ENCODE measurements around the gene KLK2. TPM values are rescaled to one million over a fixed set of nuclear protein-coding genes. Genes with fewer than 3 reads are reported as not detected.

Gene KLK2
- total RNA-seq, 1 experiment from 2014 or later = not detected

- Histone ChIP-seq H3K4me2 (ENCODE audit: low read length) (no peak overlapping the region), H3K9me3 (ENCODE audit: low read length) (no peaks in the 10 kb centered on the region), H4K20me1 (ENCODE audit: low read length) (no peaks in the 10 kb centered on the region), H3K9me2 (replicated peaks; ENCODE audit: low read length) (no peaks in the 10 kb centered on the region), H3K27ac (ENCODE audit: low read length) (no peak overlapping the region), H3F3A (ENCODE audit: low read length, unreplicated experiment) (no peaks in the 10 kb centered on the region), H3K36me3 (ENCODE audit: low read depth, low read length) (no peaks in the 10 kb centered on the region), H2AFZ (ENCODE audit: low read length) (no peak overlapping the region), H3K9ac (ENCODE audit: low read length) (no peak overlapping the region), H3K79me2 (ENCODE audit: low read length) (no peaks in the 10 kb centered on the region), H3K4me1 (ENCODE audit: insufficient read depth, low read length) (no peaks in the 10 kb centered on the region), H3K4me3 (ENCODE audit: low read length) (no peak overlapping the region), H3K27me3 (ENCODE audit: low read length) (peaks cover 20% of the 10 kb centered on the region; the same call in 1 of the 2 replicates)
- intact Hi-C loops (cut with micrococcal nuclease) = no loop called here
- ATAC-seq (no peak), DNase-seq (no peak)
- ChIA-PET POLR2A (ENCODE audit: unreplicated experiment) (no interaction called here), CTCF (no interaction called here)
- TF ChIP-seq EZH2phosphoT487 (IDR thresholded peaks at IDR 0.05; ENCODE audit: borderline replicate concordance, low read length) (no peak), CTCF (conservative IDR thresholded peaks at IDR 0.05; ENCODE audit: low read depth, low read length) (no peak)
- BruUV-seq (replicated peaks) = no TSS peak
These were observed 43.4 kb upstream of the KLK2 start for GRCh38 chr19:50829801-50830200.

DNA sequence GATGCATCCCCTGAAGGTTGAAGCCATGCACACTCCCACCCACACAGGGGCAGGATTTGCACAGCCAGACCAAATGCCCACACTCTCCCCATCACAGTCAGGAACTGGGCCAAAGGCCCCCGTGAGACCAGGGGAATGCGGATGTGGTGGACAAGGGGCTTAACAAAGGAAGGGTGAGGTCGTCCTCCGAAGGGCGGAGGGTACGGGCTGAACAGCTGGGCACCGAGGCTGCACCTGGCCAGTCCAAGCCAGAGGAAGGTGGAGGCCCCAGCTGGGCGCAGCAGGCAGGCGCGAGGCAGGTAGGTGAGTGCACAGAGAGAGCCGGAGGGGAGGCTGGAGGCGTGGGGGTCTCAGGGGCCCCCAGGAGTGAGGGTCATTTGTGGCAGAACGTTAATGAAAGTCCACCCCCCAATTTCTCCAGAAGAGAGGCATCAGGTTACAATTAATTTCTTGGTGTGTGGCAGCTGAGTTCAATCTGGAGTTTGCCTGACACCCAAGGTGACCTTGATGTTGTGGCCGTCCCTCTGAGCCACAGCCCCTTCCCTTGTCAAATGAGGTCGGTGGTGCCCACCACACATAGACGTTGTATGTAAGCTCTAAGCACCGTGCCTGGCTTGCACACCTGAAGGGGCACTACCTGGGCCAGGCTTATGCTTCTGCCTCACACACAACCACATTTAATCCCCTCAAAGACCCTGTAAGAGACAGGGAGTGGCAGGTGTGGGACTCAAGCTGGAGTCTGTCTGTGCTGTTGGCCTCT lies 42.8 kb upstream of the KLK2 start:
- BruUV-seq (replicated peaks) = no TSS peak
- H3K36me3 ChIP-seq (ENCODE audit: low read depth, low read length) = no peaks in the 10 kb centered on the region
- H3K4me2 ChIP-seq (ENCODE audit: low read length) = no peak overlapping the region
- no peaks in the 10 kb centered on the region for H3K9me2 ChIP-seq (replicated peaks; ENCODE audit: low read length)
- intact Hi-C loops (cut with micrococcal nuclease) = no loop called here
- no peak overlapping the region for H3K9ac ChIP-seq (ENCODE audit: low read length)
- ATAC-seq = no peak
- no peaks in the 10 kb centered on the region for H3K4me1 ChIP-seq (ENCODE audit: insufficient read depth, low read length)
- no peak overlapping the region for H3K4me3 ChIP-seq (ENCODE audit: low read length)
- DNase-seq = no peak
- TF ChIP-seq EZH2 (IDR thresholded peaks at IDR 0.05; ENCODE audit: low read length, unreplicated experiment) = no peak
- no peak for TF ChIP-seq EZH2phosphoT487 (IDR thresholded peaks at IDR 0.05; ENCODE audit: borderline replicate concordance, low read length)
- no peak for TF ChIP-seq CTCF (conservative IDR thresholded peaks at IDR 0.05; ENCODE audit: low read depth, low read length)
- no peak overlapping the region for H2AFZ ChIP-seq (ENCODE audit: low read length)
- H4K20me1 ChIP-seq (ENCODE audit: low read length) = no peaks in the 10 kb centered on the region
- no peaks in the 10 kb centered on the region for H3K9me3 ChIP-seq (ENCODE audit: low read length)
- peaks cover 18% of the 10 kb centered on the region; the same call in 1 of the 2 replicates for H3K27me3 ChIP-seq (ENCODE audit: low read length)
- ChIA-PET CTCF (no interaction called here), POLR2A (ENCODE audit: unreplicated experiment) (no interaction called here)
- no peaks in the 10 kb centered on the region for H3K79me2 ChIP-seq (ENCODE audit: low read length)
- no peaks in the 10 kb centered on the region for H3F3A ChIP-seq (ENCODE audit: low read length, unreplicated experiment)
- H3K27ac ChIP-seq (ENCODE audit: low read length) = no peak overlapping the region

DNA sequence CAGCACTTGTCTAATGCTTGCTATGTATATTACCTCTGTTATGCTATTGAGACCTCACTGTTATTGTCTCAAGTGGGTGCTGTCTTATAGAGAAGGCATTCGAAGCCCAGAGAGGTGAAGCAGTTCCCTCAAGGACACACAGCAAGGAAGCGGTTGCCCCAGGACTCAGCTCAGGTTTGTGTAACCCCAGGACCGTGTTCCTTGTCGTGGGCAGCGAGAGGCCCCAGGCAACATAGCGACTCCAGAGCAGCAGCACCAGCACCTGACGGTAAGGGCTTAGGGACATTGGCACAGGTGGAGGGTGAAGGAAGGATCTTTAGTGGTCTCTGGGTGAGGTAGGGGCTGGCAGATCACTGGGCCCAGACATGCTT lies 42.2 kb upstream of the KLK2 start:
- BruUV-seq (replicated peaks) = no TSS peak
- Histone ChIP-seq H3K9me2 (replicated peaks; ENCODE audit: low read length) (no peaks in the 10 kb centered on the region), H3K4me3 (ENCODE audit: low read length) (no peak overlapping the region), H3K4me1 (ENCODE audit: insufficient read depth, low read length) (peaks cover under 1% of the 10 kb centered on the region; the same call in 1 of the 2 replicates), H3K4me2 (ENCODE audit: low read length) (no peak overlapping the region), H3K27me3 (ENCODE audit: low read length) (peaks cover 18% of the 10 kb centered on the region), H3K79me2 (ENCODE audit: low read length) (no peaks in the 10 kb centered on the region), H3K27ac (ENCODE audit: low read length) (no peak overlapping the region), H3F3A (ENCODE audit: low read length, unreplicated experiment) (no peaks in the 10 kb centered on the region), H3K36me3 (ENCODE audit: low read depth, low read length) (no peaks in the 10 kb centered on the region), H4K20me1 (ENCODE audit: low read length) (no peaks in the 10 kb centered on the region), H2AFZ (ENCODE audit: low read length) (no peak overlapping the region), H3K9me3 (ENCODE audit: low read length) (no peaks in the 10 kb centered on the region), H3K9ac (ENCODE audit: low read length) (no peak overlapping the region)
- intact Hi-C loops (cut with micrococcal nuclease) = no loop called here
- TF ChIP-seq CTCF (conservative IDR thresholded peaks at IDR 0.05; ENCODE audit: low read depth, low read length) (no peak), EZH2 (IDR thresholded peaks at IDR 0.05; ENCODE audit: low read length, unreplicated experiment) (no peak), EZH2phosphoT487 (IDR thresholded peaks at IDR 0.05; ENCODE audit: borderline replicate concordance, low read length) (no peak)
- POLR2A ChIA-PET (ENCODE audit: unreplicated experiment) = no interaction called here
- CTCF ChIA-PET = no interaction called here
- ATAC-seq (no peak), DNase-seq (no peak)
